ENCODE measurements around the gene ZFR2.

GRCh38 chr19:3774621-3775373 lies 94.0 kb downstream of the ZFR2 start:
- no peak for TF ChIP-seq POLR2A (IDR thresholded peaks at IDR 0.05; ENCODE audit: low read depth, low read length)
- no peak for TF ChIP-seq POLR2AphosphoS5 (IDR thresholded peaks at IDR 0.05; ENCODE audit: low read depth, low read length)
